Measurements from ENCODE around the gene CTNNBL1.

DNA sequence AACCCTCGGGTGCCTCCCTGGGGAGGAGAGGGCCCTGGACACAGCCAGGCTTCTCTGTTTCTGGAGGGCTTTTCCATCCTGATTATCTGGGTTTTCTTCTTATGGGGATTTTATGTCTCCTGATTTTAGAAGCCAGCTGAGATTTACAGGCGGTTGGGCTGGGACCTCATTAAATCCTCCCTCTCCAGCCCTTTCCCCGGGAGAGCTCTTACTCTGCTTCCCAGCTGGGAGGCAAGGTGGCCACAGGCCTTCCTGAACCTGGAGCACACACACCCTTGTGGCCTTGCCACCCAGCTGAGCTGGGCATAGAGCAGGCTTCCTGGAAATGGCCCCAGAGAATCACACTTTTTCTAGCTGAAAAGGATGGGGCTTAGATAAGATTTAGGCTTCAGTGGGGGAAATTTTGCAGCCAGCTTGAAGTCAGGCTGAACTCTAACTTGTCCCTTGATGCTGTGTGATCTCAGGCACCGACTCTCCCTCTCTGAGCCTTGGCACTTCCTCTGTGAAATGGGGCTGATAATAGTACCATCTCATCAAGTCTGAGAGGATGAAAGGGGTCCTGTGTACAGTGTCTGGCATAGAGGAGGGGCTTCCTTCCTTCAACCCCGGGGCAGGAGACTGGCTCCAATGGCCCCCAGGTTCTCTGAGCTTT lies 225.7 kb downstream of the CTNNBL1 start:
- TF ChIP-seq EZH2 (IDR thresholded peaks at IDR 0.05; ENCODE audit: insufficient read depth, poor library complexity, severe bottlenecking) (no peak), EZH2phosphoT487 (IDR thresholded peaks at IDR 0.05; ENCODE audit: insufficient read depth, low read depth) (no peak)

Data from GM23248 (cell line).